Subcutaneous adipose tissue (tissue), 4 donors: ENCODE data around the gene TMEM63B. TPM values are rescaled to one million over a fixed set of nuclear protein-coding genes. Genes with fewer than 3 reads are reported as not detected.

Experiments
- total RNA-seq, 4 donors: library from RNA; depleted of rRNA; stranded (reverse); fragments of >200 nt; gene quantifications; one replicate each; pipeline ENCODE4 v1.1.0, GENCODE V29; 2016
- TF ChIP-seq, protein P1 (sequence below): fragments of 450-650 bp; IDR thresholded peaks from one replicate; pipeline ENCODE4 v1.5.1; 2016; ENCODE audit warnings: low read depth, mild to moderate bottlenecking, control low read depth, antibody characterized with exemption, moderate library complexity

Gene TMEM63B
- 10 to 100 TPM; 11.9 to 15.3 (median 14.9) TPM for total RNA-seq

DNA sequence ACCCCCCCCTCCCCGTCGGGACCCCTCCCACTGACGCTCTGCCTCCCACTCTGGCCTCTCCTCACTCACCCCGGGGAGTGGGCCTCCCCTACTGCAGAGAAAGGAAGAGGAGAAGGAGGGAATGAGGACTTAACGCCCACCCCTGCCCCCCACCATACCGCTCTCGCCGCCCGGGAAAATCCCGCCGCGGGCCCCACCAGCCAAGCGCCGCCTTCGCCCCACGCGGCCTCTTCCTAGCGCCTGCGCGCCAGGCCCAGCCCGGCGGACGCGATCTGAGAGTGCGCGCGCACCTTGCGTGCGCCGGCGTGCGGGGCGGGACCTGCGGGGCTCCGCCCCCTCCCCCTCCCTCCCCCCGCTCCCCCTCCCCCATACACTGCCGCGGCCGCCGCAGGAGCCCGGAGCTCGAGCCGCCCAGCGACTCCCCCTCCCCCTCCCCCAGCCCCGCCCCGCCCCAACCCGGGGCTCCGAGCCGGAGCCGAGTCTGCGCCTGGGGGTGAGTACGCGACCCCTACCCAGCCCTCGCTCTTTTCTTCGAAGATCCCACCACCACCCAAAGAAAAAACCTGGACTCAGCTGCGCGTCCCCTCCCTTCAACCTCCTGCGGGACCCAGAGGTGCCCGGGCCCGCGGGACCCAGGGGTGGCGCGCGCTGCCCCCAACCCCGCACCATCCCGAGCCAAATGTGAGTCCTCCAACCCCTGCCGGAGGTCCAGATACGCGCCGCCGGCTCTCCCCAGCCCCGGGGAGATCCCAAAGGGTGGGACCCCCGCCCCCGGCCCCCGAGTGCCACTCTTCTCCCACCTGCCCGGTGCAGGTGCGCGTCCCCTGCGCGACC, at the start of gene TMEM63B, which contains the start of gene MRPL14:
TSS of gene TMEM63B (plus strand) at position 369 of the 834 bp plus-strand sequence. CDS start 7,031 bp downstream, outside the sequence.
TSS of gene MRPL14 (minus strand) at position 267 of the 834 bp plus-strand sequence. CDS start 10,841 bp downstream, outside the sequence.
- TF ChIP-seq, protein P1, sequence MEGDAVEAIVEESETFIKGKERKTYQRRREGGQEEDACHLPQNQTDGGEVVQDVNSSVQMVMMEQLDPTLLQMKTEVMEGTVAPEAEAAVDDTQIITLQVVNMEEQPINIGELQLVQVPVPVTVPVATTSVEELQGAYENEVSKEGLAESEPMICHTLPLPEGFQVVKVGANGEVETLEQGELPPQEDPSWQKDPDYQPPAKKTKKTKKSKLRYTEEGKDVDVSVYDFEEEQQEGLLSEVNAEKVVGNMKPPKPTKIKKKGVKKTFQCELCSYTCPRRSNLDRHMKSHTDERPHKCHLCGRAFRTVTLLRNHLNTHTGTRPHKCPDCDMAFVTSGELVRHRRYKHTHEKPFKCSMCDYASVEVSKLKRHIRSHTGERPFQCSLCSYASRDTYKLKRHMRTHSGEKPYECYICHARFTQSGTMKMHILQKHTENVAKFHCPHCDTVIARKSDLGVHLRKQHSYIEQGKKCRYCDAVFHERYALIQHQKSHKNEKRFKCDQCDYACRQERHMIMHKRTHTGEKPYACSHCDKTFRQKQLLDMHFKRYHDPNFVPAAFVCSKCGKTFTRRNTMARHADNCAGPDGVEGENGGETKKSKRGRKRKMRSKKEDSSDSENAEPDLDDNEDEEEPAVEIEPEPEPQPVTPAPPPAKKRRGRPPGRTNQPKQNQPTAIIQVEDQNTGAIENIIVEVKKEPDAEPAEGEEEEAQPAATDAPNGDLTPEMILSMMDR: no peak

DNA sequence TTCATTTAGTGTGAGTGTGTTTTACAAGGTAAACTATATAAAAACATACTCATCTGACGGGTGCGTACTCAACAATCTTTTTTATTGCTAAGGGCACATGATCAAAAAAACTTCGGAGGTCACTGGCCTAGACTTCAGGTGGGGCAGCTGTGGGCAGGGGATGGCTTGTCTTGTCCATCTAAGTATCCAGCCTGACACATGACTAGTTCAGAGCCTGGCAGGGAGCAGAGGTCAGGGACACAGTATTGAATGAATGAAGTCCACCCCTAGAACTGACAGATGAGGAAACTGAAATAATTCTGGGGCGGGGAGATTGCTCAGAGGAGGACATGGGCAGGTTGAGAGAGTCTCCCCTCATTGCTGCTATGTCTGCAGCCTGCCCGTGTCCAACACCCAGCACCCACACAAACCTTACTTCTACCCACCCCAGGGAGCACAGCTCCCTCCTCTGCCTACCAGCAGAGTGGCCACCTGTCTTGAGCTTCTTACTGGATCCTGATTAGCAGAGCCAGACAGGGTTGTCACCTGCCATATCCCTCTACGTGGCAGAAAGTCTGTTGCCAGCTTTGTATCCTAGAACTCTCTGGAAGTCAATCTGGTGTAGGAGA, 49.0 kb upstream of the TMEM63B start:
- TF ChIP-seq, protein P1: no peak

DNA sequence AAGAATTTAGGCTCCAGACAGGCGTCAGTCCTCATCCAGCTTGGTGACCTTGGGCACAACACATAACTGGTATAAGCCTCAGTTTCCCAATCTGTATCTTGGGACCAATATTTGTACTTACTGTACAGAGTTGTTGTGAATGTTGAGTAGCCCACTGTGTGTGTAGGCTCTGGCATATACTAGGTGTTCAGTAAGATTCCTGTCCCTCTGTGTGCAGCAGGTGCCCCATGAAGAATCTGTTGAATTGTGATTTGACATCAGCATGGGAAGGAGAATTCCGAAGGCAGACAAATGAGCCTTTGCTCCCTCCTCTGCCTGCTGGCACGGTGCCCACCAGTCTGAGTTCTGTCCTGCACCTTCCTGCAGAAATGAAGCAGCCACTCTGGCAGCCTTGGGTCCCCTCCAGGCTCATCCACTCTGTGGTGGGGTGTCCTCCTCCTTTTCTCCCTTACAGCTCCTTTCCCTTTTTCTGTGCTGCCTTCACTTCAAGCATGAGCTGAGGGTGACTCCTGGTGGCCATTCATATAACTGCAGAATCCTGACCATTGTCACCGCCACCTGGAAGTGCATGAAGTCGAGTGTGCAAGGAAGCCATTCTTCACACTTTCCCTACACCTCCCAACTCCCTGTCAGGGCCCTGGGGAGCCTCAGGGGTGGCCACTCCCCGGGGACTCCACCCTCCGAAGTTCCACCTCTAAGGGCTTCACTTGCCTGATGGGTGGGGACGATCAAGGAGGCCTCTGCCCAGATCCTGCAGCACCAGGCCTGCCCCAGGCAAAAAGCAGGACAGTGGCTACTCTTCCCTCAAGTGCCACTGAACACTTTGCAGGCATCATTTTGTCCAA, 48.3 kb upstream of the TMEM63B start:
- TF ChIP-seq, protein P1: no peak

DNA sequence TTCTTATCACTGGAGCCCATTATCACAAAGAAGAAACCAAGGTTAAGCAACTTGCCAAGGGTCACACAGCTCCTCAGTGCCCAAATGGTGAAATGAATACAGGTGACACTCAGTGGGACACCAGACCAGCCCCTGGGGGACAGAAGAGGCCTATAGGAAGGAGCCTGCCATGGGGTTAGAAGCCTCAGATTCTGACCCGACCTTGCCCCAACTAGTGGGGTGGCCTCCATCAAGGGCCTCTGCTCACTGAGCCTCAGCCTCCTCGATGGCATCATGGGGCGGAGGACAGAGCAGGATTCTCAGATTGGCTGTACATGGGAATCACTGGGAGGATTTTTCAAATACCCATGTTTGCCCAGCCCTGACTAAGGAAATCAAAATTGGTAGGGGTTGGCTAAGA, 47.7 kb upstream of the TMEM63B start:
- TF ChIP-seq, protein P1: no peak

DNA sequence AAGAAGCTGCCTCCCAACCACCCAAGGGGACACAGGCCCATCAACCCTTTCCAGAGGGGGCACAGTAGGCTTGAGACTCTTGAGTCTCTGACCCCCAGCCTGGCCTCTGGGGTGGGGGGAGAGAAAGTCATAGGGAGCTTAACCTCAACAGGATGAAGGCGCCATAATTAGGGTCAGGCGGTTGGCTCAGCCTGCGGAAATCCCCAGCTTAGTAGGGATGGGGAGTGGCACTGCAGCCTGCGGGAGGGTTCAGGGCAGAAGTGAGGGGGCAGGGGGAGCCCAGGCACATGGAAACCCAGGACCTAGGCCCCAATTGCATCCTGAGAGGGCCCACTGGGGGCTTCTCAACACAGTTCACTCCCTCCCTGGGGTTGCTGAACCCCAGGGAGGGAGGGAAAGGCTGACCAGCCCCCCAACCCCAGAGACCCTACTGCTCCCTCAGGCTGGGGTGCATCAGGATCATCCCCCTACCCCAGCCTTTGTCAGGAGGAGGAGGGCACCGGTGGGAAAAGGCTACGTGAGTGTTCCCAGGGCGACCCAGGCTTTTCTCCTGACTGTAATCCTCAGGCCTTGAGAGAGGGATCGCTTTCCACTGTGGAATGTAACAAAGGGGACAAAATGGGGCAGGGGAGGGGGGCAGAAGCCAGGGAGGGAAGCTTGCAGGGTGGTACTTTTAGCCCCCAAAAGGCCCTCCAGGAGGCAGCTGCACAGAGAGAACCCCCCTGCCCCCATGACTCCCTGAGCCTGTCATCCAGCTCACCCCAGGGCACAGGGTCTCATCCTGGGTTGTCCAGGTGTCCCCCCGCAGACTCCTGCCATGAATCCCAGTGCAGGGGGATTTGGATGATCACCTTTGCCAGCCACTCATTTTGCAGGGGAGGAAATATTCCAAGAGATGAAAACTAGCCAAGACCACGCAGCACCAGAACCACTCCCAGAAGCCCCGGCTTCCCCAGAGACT, 46.5 kb upstream of the TMEM63B start:
- TF ChIP-seq, protein P1: no peak

DNA sequence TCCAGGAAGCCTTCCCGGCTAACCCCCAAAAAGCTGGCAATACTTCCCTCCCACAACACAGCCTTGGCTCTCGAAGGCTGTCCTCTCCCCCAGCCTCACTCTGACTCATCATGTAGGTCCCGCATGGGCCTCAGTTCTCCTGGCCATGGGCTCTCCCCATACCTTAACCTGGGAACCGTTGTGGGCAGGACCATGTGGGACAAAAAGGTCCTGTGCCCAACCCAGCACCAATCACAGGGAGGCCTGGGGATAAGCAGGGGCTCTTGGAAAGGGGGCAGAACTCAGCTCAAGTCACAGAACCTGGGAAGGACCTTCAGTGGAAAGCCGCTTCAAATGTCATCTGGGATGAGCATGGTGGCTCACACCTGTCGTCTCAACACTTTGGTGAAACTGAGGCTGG, 45.6 kb upstream of the TMEM63B start:
- TF ChIP-seq, protein P1: no peak
